Suppressor macrophage (primary cell): ENCODE data around the gene MIDN.
"Not testable (repeated sequence)": the region's sequence is repeated elsewhere in the genome, so short reads cannot be mapped to it uniquely, and the experiment has no call there.

Source experiments
- DNase-seq, 4 experiments: peaks; one replicate each; pipeline ENCODE4 v3.0.0-alpha.2; 2020 to 2022

Gene MIDN

GRCh38 chr19:1246265-1247087 lies 1.9 kb upstream of the MIDN start:
- not testable (repeated sequence) for DNase-seq

DNA sequence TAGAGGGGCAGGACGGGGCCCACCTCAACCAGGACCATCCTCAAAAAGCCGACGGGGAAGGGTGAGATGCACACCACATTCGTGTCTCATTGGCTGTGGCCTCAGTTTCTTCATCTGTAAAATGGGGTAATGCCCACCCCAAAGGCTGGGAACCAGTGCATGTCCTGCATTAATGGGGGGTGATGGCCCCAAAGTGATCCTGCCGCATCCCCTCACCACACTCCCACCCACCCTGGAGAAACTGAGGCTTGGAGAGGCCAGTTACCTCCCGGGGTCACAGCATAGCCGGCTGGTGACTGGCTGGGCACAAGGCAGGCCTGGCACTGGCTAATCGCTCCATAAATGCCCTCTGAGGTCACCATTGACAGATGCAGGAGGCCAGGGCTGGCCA lies 640 bp upstream of the MIDN start:
- no peak for DNase-seq

DNA sequence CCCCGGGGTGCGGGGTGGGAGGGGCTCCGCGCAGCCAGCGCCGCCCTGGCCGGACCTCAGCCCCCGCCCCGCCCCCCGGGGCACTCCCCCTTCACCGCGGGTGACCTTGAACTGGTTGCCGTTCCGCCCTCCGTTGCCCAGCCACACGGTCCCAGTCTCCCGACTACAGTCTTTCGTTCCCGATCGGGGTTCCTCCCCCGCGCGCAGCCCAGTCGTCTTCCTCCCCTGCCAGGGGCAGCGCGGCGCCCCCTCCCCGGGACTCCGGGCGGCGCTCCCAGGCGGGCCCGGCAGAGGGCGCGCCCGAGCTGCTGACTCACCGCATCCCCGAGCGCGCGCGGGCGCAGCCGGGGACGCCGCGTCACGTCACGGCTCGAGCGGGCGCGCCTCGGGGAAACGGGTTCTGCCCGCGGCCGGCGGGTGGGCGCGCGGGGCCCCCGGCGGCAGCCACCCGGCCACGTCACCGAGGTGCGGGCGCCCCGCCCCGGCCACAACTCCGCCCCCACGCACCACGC lies 459 bp downstream of the MIDN start:
- DNase-seq, result peak; percentile 88 to 95 (median 92)

GRCh38 chr19:1249298-1249989 lies 1.1 kb downstream of the MIDN start:
- DNase-seq, result peak; percentile 97 to 100 (median 98)

- no peak for DNase-seq
Observed at GRCh38 chr19:1249990-1250436, 1.6 kb downstream of the MIDN start.

DNA sequence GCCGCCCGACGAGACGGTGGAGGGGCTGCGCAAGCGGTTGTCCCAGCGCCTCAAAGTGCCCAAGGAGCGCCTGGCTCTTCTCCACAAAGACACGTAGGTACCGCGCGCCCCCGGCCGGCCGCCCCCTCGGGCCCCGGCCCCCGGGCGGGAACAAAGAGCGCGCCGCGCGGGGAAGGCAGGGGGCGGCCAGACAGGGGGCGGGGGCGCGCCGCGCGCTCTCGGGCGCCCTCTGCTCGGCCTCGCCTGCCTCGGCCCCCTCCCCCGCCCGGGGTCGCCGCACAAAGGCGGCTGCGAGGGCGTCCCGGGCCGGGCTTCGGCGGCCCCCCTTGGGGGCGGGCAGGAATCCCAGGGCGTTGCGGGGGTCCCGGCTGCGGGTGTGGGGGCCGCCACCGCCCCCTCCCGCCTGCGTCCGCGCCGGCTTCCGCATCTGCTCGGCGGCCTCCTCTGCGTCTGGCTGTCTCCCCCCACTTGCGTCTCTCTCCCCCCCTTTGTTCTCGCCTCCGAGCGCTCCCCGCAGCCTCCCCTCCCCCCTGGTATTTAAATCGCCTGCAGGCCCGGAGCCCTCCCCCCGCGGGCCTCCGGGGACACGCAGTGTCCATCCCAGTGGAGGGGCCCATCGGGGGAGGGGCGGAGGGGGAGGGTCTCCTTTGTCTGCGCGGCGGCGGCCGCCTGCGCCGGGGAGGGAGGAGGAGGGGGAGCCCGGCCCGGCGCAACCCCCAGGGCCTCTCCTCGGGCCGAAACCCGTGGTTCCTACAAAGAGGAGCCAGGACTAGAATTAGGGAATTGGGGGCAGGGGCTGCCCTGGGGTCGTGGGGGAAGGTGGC lies 2.3 kb downstream of the MIDN start:
- DNase-seq, result peak in 3 of 4 experiments; percentile 56 to 74 (median 72)

GRCh38 chr19:1251330-1252220 lies 3.2 kb downstream of the MIDN start:
- peak; percentile 93 to 97 (median 96) for DNase-seq

- peak; percentile 94 to 97 (median 96) for DNase-seq
Observed at GRCh38 chr19:1252221-1252820, 3.9 kb downstream of the MIDN start.

DNA sequence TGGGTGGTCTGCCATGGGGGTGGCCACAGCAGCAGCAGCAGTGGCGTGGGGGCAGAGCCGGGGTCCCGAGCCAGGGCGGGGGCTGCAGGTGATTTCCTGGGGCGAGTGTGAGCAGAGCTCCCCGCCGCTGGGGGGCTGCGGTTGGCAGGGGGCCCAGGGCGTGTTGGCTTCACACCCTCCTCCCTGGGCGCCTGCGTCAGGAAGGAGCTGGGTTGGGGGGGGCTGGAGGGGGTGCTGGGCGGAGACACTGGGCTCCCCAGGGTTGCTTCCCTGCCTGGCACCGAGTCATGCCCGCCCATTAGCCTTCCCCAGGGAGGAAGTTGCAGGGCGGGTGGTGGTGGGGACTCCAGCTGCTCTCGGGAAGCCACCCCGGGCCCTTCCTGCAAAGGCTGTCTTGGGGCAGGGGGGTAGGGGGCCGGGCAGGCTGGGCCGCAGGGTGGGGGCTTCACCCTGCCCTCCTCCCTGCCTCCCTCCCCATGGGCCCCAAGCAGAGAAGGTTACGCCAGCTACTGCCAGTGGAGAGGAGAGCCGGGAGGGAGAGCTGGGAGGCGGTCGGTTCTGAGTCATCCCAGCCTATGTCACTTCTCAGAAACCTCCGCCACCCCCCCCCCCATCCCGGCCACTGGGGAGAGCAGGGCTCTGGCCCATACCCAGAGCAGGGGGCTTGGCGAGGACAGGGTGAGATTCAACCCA lies 4.6 kb downstream of the MIDN start:
- DNase-seq, result peak; percentile 93 to 97 (median 96)

DNA sequence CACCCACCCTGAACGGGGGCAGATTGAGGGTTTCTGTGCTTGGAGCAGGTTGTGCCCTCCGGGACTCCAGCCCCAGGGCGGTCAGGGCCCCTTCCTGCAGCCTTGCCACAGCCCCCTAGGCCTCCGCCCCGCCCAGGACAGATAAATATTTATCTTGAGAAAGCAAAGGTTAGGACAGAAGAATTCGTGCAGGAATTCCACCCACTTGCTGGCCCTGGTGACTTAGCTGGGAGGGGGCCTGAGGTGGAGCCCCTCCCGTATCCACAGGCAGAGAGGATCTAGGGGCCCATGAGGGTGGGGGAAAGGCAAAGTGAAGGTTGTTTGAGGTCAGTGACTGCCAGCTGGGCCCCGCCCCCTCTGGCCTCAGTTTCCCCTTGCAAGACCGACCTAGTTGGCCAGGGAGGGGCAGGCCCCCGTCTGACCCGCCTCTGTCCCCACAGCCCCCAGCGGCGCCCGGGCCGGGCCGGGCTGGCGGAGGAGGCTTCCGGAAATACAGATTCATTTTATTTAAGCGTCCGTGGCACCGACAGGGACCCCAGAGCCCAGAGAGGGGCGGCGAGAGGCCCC lies 5.2 kb downstream of the MIDN start:
- DNase-seq, result peak in 1 of 4 experiments; percentile 23

GRCh38 chr19:1254081-1254527 lies 5.7 kb downstream of the MIDN start:
- peak in 1 of 4 experiments; percentile 49 for DNase-seq

DNA sequence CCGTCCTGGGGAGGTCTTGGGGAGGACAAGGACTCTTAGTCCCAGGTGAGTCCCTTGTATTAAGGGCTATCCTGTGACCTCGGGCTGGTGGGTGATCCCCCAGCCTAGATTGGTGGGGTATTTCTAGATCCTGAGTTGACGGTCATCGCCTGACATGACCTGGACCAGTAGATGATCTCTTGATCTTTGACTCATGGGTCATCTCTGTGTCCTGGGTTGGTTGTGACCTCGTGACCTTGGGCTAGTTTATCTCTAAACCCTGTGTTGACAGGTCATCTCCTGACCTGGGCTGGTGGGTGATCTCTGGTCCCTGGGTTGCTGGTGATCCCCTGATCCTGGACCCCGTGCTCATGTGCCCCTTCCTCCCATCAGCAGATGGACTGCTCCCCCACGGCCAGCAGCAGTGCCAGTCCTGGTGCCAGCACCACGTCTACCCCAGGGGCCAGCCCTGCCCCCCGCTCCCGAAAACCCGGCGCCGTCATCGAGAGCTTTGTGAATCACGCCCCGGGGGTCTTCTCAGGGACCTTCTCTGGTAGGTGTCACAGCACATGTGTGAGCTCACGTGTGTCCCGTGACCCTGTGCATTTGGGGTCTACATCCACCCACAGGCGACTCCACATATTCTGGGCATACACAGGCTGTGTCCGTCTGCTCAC lies 6.3 kb downstream of the MIDN start:
- no peak for DNase-seq

- no peak for DNase-seq
Observed at GRCh38 chr19:1255186-1256161, 7.1 kb downstream of the MIDN start.

DNA sequence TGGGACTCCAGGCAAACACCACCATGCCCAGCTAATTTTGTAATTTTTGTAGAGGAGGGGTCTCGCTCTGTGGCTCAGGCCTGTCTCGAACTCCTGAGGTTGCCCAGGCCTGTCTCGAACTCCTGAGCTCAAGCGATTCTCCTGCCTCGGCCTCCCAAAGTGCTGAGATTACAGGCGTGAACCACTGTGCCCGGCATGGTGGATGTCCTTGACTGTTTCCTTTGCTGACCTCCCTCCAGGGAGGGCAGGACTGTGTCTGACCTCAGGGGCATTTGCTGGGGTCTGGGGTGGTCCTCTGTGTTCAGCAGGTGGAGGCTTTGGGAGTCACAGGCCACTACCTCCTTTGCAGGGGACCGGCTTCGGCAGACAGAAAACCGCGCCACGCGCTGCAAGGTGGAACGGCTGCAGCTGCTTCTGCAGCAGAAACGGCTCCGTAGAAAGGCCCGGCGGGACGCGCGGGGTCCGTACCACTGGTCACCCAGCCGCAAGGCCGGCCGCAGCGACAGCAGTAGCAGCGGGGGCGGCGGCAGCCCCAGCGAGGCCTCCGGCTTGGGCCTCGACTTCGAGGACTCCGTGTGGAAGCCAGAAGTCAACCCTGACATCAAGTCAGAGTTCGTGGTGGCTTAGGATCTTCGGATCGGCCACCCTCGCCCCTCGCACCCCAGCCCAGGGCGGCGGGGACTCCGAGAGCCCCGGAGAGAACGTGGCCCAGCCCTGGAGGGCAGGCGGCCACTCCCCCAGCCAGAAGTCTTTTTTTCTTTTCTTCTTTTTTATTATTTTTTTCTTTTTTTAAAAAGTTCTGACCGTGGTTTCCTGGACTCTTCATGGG lies 8.5 kb downstream of the MIDN start:
- DNase-seq, result no peak

GRCh38 chr19:1257475-1258162 lies 9.2 kb downstream of the MIDN start:
- peak in 3 of 4 experiments; percentile 31 to 64 (median 51) for DNase-seq

- DNase-seq, result peak in 1 of 4 experiments; percentile 15
Observed at GRCh38 chr19:1258163-1258492, 9.7 kb downstream of the MIDN start.

DNA sequence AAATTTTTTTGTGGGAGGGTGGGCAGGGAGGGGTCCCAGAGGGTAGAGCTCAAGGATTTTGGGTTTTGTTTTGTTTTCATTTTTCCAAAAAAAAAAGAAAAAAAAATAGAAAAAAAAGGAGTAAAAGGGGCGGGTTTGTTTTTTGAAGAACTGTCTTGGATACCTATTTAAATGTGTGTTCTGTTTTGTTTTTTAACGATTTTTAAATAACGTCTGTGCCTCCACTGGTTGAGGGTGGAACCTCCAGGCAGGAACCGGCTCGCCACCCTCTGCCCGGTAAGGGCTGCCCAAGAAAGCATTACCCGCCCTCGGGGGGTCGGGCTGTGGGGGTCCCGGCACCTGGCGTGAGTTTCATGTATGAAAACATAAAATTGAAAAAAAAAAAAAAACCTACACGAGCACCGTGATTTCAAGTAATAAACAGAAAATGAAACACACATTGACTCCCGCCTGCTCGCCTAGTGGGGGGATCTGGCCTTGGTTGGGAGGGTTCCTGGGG lies 10.4 kb downstream of the MIDN start:
- DNase-seq, result peak in 1 of 4 experiments; percentile 35
